GM21717 (cell line): ENCODE measurements around the gene HES4.
A peak's percentile ranks its signal among the peaks of the same experiment; 100 is the strongest.
"Not testable (repeated sequence)": the region's sequence is repeated elsewhere in the genome, so short reads cannot be mapped to it uniquely, and the experiment has no call there.

Experiments used
- ATAC-seq: cut with Tn5 transposase; IDR thresholded peaks from one replicate; pipeline ENCODE4 v1.9.1; 2021; ENCODE audit warnings: mild to moderate bottlenecking, moderate library complexity; ENCODE audit not compliant: unreplicated experiment

The HES4 gene

GRCh38 chr1:1019122-1019999 is 19.5 kb upstream of the HES4 start:
- peak; percentile 56 for ATAC-seq

GRCh38 chr1:1018321-1018685 is 18.4 kb upstream of the HES4 start:
- ATAC-seq = not testable (repeated sequence)

GRCh38 chr1:1017397-1018320 is 17.8 kb upstream of the HES4 start:
- ATAC-seq = not testable (repeated sequence)

GRCh38 chr1:1014799-1015681 is 15.1 kb upstream of the HES4 start:
- no peak for ATAC-seq

GRCh38 chr1:1013922-1014648 is 14.2 kb upstream of the HES4 start:
- peak; percentile 4 for ATAC-seq

- ATAC-seq = peak; percentile 80
Measured at GRCh38 chr1:1013105-1013921, 13.4 kb upstream of the HES4 start, which contains the start of gene ISG15. Gene ISG15, plus strand, starts transcription at chr1:1013497. Its CDS starts 77 bp downstream, at chr1:1013574.

- peak; percentile 4 for ATAC-seq
Measured at GRCh38 chr1:1012736-1013104, 12.8 kb upstream of the HES4 start.

GRCh38 chr1:1011396-1011949 is 11.6 kb upstream of the HES4 start:
- no peak for ATAC-seq

- not testable (repeated sequence) for ATAC-seq
Measured at GRCh38 chr1:1010131-1010530, 10.2 kb upstream of the HES4 start.

GRCh38 chr1:1006305-1007159 is 6.6 kb upstream of the HES4 start:
- ATAC-seq = no peak

GRCh38 chr1:1005774-1006304 is 5.9 kb upstream of the HES4 start:
- no peak for ATAC-seq

GRCh38 chr1:1004780-1005697 is 5.1 kb upstream of the HES4 start:
- no peak for ATAC-seq

GRCh38 chr1:1004420-1004779 is 4.5 kb upstream of the HES4 start:
- ATAC-seq = no peak

- ATAC-seq = no peak
Measured at GRCh38 chr1:1003618-1004419, 3.9 kb upstream of the HES4 start.

- ATAC-seq = no peak
Measured at GRCh38 chr1:1001057-1001783, 1.3 kb upstream of the HES4 start.
